ENCODE results near the gene ITPR1. TPM values are rescaled to one million over a fixed set of nuclear protein-coding genes. Genes with fewer than 3 reads are reported as not detected.

Gene ITPR1
- total RNA-seq, 1 donor from 2014 or later, result 6.7 TPM

DNA sequence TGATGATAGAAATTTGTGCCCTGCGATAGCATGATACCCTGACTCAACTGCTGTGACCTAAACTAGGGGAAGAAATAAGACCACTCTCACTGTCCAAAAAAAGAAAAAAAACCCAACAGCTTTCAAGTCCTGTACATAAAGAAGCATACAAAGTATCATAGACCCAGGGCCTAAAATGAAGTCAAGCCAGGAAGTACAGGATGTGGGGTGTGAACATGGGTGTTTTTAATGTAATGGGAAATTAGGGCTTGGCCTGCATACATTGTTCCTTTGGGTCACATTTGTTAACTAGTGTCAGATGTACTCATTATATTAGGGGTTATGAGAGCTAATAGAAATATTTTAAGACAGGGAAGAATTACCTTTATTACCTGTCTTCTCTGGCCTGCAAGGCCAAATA lies 285.6 kb downstream of the ITPR1 start:
- Histone ChIP-seq H3K27ac (ENCODE audit: low read depth, low read length) (no peak overlapping the region), H3K79me2 (ENCODE audit: insufficient read depth, low read length) (no peaks in the 10 kb centered on the region), H2AFZ (ENCODE audit: low read depth, low read length) (no peak overlapping the region), H3K27me3 (ENCODE audit: insufficient read depth, low read length) (no peaks in the 10 kb centered on the region), H3K4me2 (ENCODE audit: low read length) (no peak overlapping the region), H3K4me1 (ENCODE audit: insufficient read depth, low read length) (no peaks in the 10 kb centered on the region), H3K9me3 (ENCODE audit: insufficient read depth, low read depth, low read length) (no peaks in the 10 kb centered on the region), H3K4me3 (ENCODE audit: insufficient read depth, low read depth, low read length) (no peak overlapping the region), H3K36me3 (ENCODE audit: insufficient read depth, low read length) (no peaks in the 10 kb centered on the region), H4K20me1 (ENCODE audit: insufficient read depth, low read length) (no peaks in the 10 kb centered on the region), H3K9ac (ENCODE audit: low read length) (no peak overlapping the region)
- H3K9me3 Mint-ChIP-seq (ENCODE audit: unreplicated experiment), result peaks cover 3% of the 10 kb centered on the region
- peaks cover 7% of the 10 kb centered on the region for H3K36me3 Mint-ChIP-seq (ENCODE audit: low read depth, unreplicated experiment)
- TF ChIP-seq EZH2 (IDR thresholded peaks at IDR 0.05; ENCODE audit: insufficient read depth, low read length) (no peak), CTCF (IDR thresholded peaks at IDR 0.05; ENCODE audit: insufficient read depth, low read depth, low read length) (no peak)
- DNase-seq (ENCODE audit: low read depth) (no peak), FAIRE-seq (no peak)
- no peak overlapping the region for H3K4me3 Mint-ChIP-seq (ENCODE audit: unreplicated experiment)
- no peak overlapping the region for H3K27ac Mint-ChIP-seq (ENCODE audit: unreplicated experiment)
- no peaks in the 10 kb centered on the region for H3K4me1 Mint-ChIP-seq (ENCODE audit: low read depth, unreplicated experiment)
- peaks cover 7% of the 10 kb centered on the region for H3K27me3 Mint-ChIP-seq (ENCODE audit: low read depth, unreplicated experiment)

DNA sequence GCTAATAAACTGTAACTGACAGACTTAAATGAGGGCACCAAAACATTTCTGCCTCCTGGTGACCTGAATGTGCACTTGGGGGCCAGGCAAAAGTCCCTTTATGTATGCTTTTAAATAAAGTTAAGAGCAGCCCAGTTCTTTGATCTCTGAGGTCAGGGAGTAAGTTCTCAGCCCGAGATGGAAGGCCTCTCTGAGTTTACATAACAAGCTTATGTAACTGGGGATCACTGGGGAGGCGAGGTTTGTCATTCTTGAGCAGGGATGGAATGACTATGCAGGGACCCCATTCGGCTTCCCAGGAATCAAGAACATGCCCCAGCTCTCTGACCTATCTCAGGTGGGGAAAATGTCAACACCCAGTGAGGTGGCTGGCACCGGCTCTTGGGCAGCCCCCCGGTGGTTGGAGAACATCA lies 287.4 kb downstream of the ITPR1 start:
- TF ChIP-seq EZH2 (IDR thresholded peaks at IDR 0.05; ENCODE audit: insufficient read depth, low read length) (no peak), CTCF (IDR thresholded peaks at IDR 0.05; ENCODE audit: insufficient read depth, low read depth, low read length) (no peak)
- no peak overlapping the region for H3K4me3 Mint-ChIP-seq (ENCODE audit: unreplicated experiment)
- FAIRE-seq (no peak), DNase-seq (ENCODE audit: low read depth) (no peak)
- peaks cover 3% of the 10 kb centered on the region for H3K9me3 Mint-ChIP-seq (ENCODE audit: unreplicated experiment)
- H3K27me3 Mint-ChIP-seq (ENCODE audit: low read depth, unreplicated experiment), result peaks cover 5% of the 10 kb centered on the region
- Histone ChIP-seq H3K9ac (ENCODE audit: low read length) (no peak overlapping the region), H3K36me3 (ENCODE audit: insufficient read depth, low read length) (no peaks in the 10 kb centered on the region), H3K79me2 (ENCODE audit: insufficient read depth, low read length) (no peaks in the 10 kb centered on the region), H3K4me2 (ENCODE audit: low read length) (no peak overlapping the region), H3K4me3 (ENCODE audit: insufficient read depth, low read depth, low read length) (no peak overlapping the region), H3K9me3 (ENCODE audit: insufficient read depth, low read depth, low read length) (no peaks in the 10 kb centered on the region), H3K27me3 (ENCODE audit: insufficient read depth, low read length) (no peaks in the 10 kb centered on the region), H3K27ac (ENCODE audit: low read depth, low read length) (no peak overlapping the region), H4K20me1 (ENCODE audit: insufficient read depth, low read length) (no peaks in the 10 kb centered on the region), H3K4me1 (ENCODE audit: insufficient read depth, low read length) (no peaks in the 10 kb centered on the region), H2AFZ (ENCODE audit: low read depth, low read length) (no peak overlapping the region)
- H3K27ac Mint-ChIP-seq (ENCODE audit: unreplicated experiment), result no peak overlapping the region
- peaks cover 11% of the 10 kb centered on the region for H3K36me3 Mint-ChIP-seq (ENCODE audit: low read depth, unreplicated experiment)
- H3K4me1 Mint-ChIP-seq (ENCODE audit: low read depth, unreplicated experiment), result no peaks in the 10 kb centered on the region

DNA sequence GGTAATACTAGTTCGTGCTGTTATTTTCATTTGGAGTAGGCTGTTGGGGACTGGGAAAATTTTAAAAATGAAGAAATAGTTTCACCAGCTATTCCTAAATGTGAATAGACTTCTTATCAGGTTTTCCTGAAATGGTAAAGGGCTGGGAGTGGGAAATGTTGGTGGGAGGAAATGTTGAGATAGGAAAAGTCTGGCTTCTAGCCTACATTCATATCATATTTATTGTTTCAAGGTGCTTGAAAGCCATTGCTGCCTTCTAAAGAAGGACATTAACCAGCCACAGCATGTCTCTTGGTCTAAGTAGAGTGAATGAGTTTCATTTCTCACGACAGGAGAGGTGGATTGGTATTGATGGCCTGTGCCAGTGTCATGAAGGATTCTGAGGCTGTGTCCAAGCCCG lies 288.9 kb downstream of the ITPR1 start:
- no peaks in the 10 kb centered on the region for H3K4me1 Mint-ChIP-seq (ENCODE audit: low read depth, unreplicated experiment)
- no peak overlapping the region for H3K4me3 Mint-ChIP-seq (ENCODE audit: unreplicated experiment)
- FAIRE-seq (no peak), DNase-seq (ENCODE audit: low read depth) (no peak)
- no peak overlapping the region for H3K9ac ChIP-seq (ENCODE audit: low read length)
- no peak overlapping the region for H3K27ac ChIP-seq (ENCODE audit: low read depth, low read length)
- H3K4me3 ChIP-seq (ENCODE audit: insufficient read depth, low read depth, low read length), result no peak overlapping the region
- no peak overlapping the region for H2AFZ ChIP-seq (ENCODE audit: low read depth, low read length)
- H3K27me3 Mint-ChIP-seq (ENCODE audit: low read depth, unreplicated experiment), result peaks cover 5% of the 10 kb centered on the region
- TF ChIP-seq CTCF (IDR thresholded peaks at IDR 0.05; ENCODE audit: insufficient read depth, low read depth, low read length) (no peak), EZH2 (IDR thresholded peaks at IDR 0.05; ENCODE audit: insufficient read depth, low read length) (no peak)
- H3K9me3 Mint-ChIP-seq (ENCODE audit: unreplicated experiment), result peaks cover 3% of the 10 kb centered on the region
- H4K20me1 ChIP-seq (ENCODE audit: insufficient read depth, low read length), result no peaks in the 10 kb centered on the region
- H3K27me3 ChIP-seq (ENCODE audit: insufficient read depth, low read length), result no peaks in the 10 kb centered on the region
- H3K4me1 ChIP-seq (ENCODE audit: insufficient read depth, low read length), result no peaks in the 10 kb centered on the region
- H3K79me2 ChIP-seq (ENCODE audit: insufficient read depth, low read length), result no peaks in the 10 kb centered on the region
- no peak overlapping the region for H3K27ac Mint-ChIP-seq (ENCODE audit: unreplicated experiment)
- H3K36me3 Mint-ChIP-seq (ENCODE audit: low read depth, unreplicated experiment), result peaks cover 14% of the 10 kb centered on the region
- no peaks in the 10 kb centered on the region for H3K36me3 ChIP-seq (ENCODE audit: insufficient read depth, low read length)
- no peaks in the 10 kb centered on the region for H3K9me3 ChIP-seq (ENCODE audit: insufficient read depth, low read depth, low read length)
- no peak overlapping the region for H3K4me2 ChIP-seq (ENCODE audit: low read length)
